ENCODE measurements around the gene VENTX.

- no peak for TF ChIP-seq CTCF (IDR thresholded peaks at IDR 0.05)
- no peak for TF ChIP-seq POLR2A (IDR thresholded peaks at IDR 0.05; ENCODE audit: low read depth)
Observed at GRCh38 chr10:133271521-133272300, 34.1 kb downstream of the VENTX start.
